Loucy (cell line): ENCODE measurements around the gene TRA2B.

Source experiments
- H2AFZ ChIP-seq: fragments of 200-600 bp; sonication (generic); 2 replicates; pipeline ENCODE4 v1.6.0; 2016; ENCODE audit warnings: antibody characterized with exemption, mild to moderate bottlenecking, low read length, moderate library complexity
- H3F3A ChIP-seq: fragments of 200-600 bp; 2 replicates; pipeline ENCODE4 v1.6.0; 2016; ENCODE audit warnings: antibody characterized with exemption, low read depth, mild to moderate bottlenecking
- H3K27me3 ChIP-seq: fragments of 200-600 bp; sonication (generic); 2 replicates; pipeline ENCODE4 v1.6.1; 2014; ENCODE audit warnings: low read length, mild to moderate bottlenecking; ENCODE audit not compliant: insufficient read depth, poor library complexity, severe bottlenecking
- H3K36me3 ChIP-seq: fragments of 200-600 bp; sonication (generic); 2 replicates; pipeline ENCODE4 v1.6.1; 2016; ENCODE audit warnings: low read length; ENCODE audit not compliant: insufficient read depth
- H3K4me1 ChIP-seq: fragments of 200-600 bp; sonication (generic); 2 replicates; pipeline ENCODE4 v1.5.1; 2014; ENCODE audit warnings: low read length, mild to moderate bottlenecking; ENCODE audit not compliant: insufficient read depth, poor library complexity, severe bottlenecking
- H3K4me2 ChIP-seq: fragments of 200-600 bp; sonication (generic); 2 replicates; pipeline ENCODE4 v1.6.0; 2014; ENCODE audit warnings: antibody characterized with exemption, low read length, low read depth, mild to moderate bottlenecking; ENCODE audit not compliant: poor library complexity, severe bottlenecking
- H3K4me3 ChIP-seq: fragments of 200-600 bp; sonication (generic); 2 replicates; pipeline ENCODE4 v1.5.1; 2014; ENCODE audit warnings: low read length, mild to moderate bottlenecking, mixed read lengths; ENCODE audit not compliant: poor library complexity, severe bottlenecking
- H3K79me2 ChIP-seq: fragments of 200-600 bp; sonication (generic); 2 replicates; pipeline ENCODE4 v1.6.1; 2014; ENCODE audit warnings: low read length; ENCODE audit not compliant: insufficient read depth
- H3K9ac ChIP-seq: fragments of 200-600 bp; sonication (generic); 2 replicates; pipeline ENCODE4 v1.6.0; 2014; ENCODE audit warnings: mild to moderate bottlenecking, low read depth, low read length, moderate library complexity; ENCODE audit not compliant: poor library complexity, severe bottlenecking
- H3K9me2 ChIP-seq: fragments of 200-600 bp; sonication (generic); replicated peaks from 2 replicates; pipeline ENCODE4 v1.6.1; 2016; ENCODE audit warnings: low read depth, low read length, mixed read lengths
- H3K9me3 ChIP-seq: fragments of 200-600 bp; sonication (generic); 2 replicates; pipeline ENCODE4 v1.6.1; 2014; ENCODE audit warnings: mild to moderate bottlenecking, antibody characterized with exemption, low read length, low read depth; ENCODE audit not compliant: insufficient read depth
- H4K20me1 ChIP-seq: fragments of 200-600 bp; sonication (generic); 2 replicates; pipeline ENCODE4 v1.6.0; 2014; ENCODE audit warnings: antibody characterized with exemption, low read length, mild to moderate bottlenecking; ENCODE audit not compliant: insufficient read depth, poor library complexity, severe bottlenecking
- EZH2phosphoT487 ChIP-seq: fragments of 200-600 bp; IDR thresholded peaks from 2 replicates; pipeline ENCODE4 v1.6.1; 2018; ENCODE audit warnings: antibody characterized with exemption, mild to moderate bottlenecking, moderate library complexity, borderline replicate concordance
- TF ChIP-seq, protein P1 (sequence below): fragments of 200-600 bp; sonication (generic); conservative IDR thresholded peaks from 2 replicates; pipeline ENCODE4 v1.5.1; 2014; ENCODE audit warnings: mild to moderate bottlenecking, antibody characterized with exemption, low read length

Gene TRA2B

DNA sequence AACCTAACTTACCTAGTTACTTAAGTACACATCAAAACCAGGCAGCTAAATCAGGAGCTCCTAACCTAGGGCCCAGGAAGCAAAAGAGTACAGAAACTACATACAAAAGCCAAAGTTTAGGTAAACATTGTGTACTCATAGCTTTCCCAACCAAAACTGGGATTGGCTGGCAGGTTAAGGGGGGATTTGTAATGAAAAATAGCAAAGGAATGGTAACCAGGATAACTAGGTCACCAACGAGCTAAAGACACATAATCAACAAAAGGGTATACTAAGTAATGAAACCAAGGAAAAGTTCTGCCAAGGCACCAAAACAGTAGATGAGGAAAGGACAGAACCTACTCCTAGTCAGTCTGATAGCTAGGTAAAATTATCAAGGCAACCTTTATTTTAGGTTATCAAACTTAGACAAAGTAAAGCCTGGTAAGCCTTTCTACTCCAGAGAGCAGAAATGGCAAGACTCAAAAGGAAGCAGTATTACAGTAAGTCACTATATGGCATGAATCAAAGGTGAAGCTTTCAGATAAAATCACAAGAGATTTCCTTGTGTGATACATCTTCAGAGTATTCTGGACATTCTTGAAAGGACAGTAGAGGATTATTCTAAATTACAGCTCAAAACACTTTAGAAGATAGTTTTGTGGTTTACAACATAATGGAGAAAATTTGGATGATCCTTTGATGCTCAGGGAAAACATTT is 10.2 kb downstream of the TRA2B start:
- Histone ChIP-seq H3K4me1 (peaks cover 74% of the 10 kb centered on the region), H3K9me3 (no peaks in the 10 kb centered on the region), H3K79me2 (peaks cover 100% of the 10 kb centered on the region), H3K4me2 (peak overlapping the region; percentile 97), H3K27me3 (no peaks in the 10 kb centered on the region), H4K20me1 (peaks cover 100% of the 10 kb centered on the region), H3K4me3 (peak overlapping the region; percentile 90), H3K9me2 (no peaks in the 10 kb centered on the region), H3K36me3 (peaks cover 99% of the 10 kb centered on the region), H3K9ac (peak overlapping the region; percentile 100), H3F3A (no peaks in the 10 kb centered on the region), H2AFZ (no peak overlapping the region)
- TF ChIP-seq, protein P1, sequence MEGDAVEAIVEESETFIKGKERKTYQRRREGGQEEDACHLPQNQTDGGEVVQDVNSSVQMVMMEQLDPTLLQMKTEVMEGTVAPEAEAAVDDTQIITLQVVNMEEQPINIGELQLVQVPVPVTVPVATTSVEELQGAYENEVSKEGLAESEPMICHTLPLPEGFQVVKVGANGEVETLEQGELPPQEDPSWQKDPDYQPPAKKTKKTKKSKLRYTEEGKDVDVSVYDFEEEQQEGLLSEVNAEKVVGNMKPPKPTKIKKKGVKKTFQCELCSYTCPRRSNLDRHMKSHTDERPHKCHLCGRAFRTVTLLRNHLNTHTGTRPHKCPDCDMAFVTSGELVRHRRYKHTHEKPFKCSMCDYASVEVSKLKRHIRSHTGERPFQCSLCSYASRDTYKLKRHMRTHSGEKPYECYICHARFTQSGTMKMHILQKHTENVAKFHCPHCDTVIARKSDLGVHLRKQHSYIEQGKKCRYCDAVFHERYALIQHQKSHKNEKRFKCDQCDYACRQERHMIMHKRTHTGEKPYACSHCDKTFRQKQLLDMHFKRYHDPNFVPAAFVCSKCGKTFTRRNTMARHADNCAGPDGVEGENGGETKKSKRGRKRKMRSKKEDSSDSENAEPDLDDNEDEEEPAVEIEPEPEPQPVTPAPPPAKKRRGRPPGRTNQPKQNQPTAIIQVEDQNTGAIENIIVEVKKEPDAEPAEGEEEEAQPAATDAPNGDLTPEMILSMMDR: no peak
- no peak for TF ChIP-seq EZH2phosphoT487

DNA sequence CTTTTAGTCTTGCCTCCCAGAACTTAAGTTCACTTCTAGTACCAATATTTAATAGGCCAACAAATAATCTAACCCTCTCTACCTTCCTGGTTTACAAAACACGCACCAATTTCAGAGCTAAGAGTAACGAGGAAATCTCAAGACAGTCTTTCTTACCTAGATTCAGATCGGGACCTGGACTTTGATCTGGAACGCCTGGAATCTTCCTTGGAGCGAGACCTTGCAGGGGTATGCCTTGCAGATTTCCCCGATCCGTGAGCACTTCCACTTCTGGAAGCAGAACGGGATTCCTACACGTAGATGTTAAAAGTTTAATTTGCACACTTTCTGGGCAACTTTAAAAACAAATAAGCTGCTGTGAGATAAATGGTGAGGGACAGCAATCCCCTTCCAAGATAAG is 11.4 kb downstream of the TRA2B start:
- Histone ChIP-seq H3K4me1 (peaks cover 62% of the 10 kb centered on the region), H3K36me3 (peaks cover 99% of the 10 kb centered on the region), H2AFZ (no peak overlapping the region), H3K9ac (no peak overlapping the region), H3K4me2 (peak overlapping the region; percentile 97), H3K9me2 (no peaks in the 10 kb centered on the region), H3K79me2 (peaks cover 100% of the 10 kb centered on the region), H3F3A (no peaks in the 10 kb centered on the region), H3K27me3 (no peaks in the 10 kb centered on the region), H3K4me3 (peak overlapping the region; percentile 90), H4K20me1 (peaks cover 100% of the 10 kb centered on the region), H3K9me3 (no peaks in the 10 kb centered on the region)
- no peak for TF ChIP-seq EZH2phosphoT487
- TF ChIP-seq, protein P1: no peak

DNA sequence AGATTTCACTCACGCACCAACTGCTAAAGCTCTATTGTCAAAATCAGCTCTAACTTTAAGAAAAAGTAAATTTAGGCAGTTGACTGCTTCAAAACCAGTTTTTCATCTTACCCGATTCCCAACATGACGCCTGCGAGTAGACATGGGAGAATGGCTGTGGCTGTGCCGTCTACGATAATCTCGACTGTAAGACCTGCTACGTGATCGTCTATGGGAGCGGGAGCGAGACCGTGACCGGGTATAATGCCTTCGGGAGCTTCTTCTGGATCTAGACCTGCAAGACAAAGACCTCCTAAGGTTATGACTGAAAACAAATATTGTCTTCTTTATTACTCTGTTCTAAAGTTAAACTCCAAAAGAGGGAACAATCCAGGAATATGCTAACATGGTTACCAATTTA is 12.5 kb downstream of the TRA2B start:
- H3K9ac ChIP-seq: no peak overlapping the region
- H3F3A ChIP-seq: no peaks in the 10 kb centered on the region; the same call in 1 of the 2 replicates
- peaks cover 99% of the 10 kb centered on the region for H4K20me1 ChIP-seq
- no peaks in the 10 kb centered on the region for H3K9me2 ChIP-seq
- peak overlapping the region; percentile 97 for H3K4me2 ChIP-seq
- peaks cover 99% of the 10 kb centered on the region for H3K36me3 ChIP-seq
- peak overlapping the region; percentile 90 for H3K4me3 ChIP-seq
- peaks cover 100% of the 10 kb centered on the region for H3K79me2 ChIP-seq
- no peaks in the 10 kb centered on the region for H3K27me3 ChIP-seq
- H2AFZ ChIP-seq: no peak overlapping the region
- TF ChIP-seq EZH2phosphoT487: no peak
- TF ChIP-seq, protein P1: no peak
- peaks cover 51% of the 10 kb centered on the region for H3K4me1 ChIP-seq
- no peaks in the 10 kb centered on the region for H3K9me3 ChIP-seq
